Mononuclear cell (primary cell): ENCODE measurements around the gene EMX2. TPM values are rescaled to one million over a fixed set of nuclear protein-coding genes. Genes with fewer than 3 reads are reported as not detected.

Experiments
- H3K27me3 ChIP-seq: 2 replicates; pipeline ENCODE4 v1.6.0; 2011; ENCODE audit warnings: low read length, control low read depth; ENCODE audit not compliant: insufficient read depth
- H3K4me1 ChIP-seq: 2 replicates; pipeline ENCODE4 v1.5.1; 2011; ENCODE audit warnings: mild to moderate bottlenecking, low read length, control low read depth; ENCODE audit not compliant: insufficient read depth
- H3K4me3 ChIP-seq: 2 replicates; pipeline ENCODE4 v1.5.1; 2011; ENCODE audit warnings: mild to moderate bottlenecking, low read length, moderate library complexity
- H3K9me3 ChIP-seq: 2 replicates; pipeline ENCODE4 v1.5.1; 2011; ENCODE audit warnings: low read depth, mild to moderate bottlenecking, control low read depth, low read length
- total RNA-seq: library from RNA; depleted of rRNA; stranded (reverse); fragments of >200 nt; gene quantifications from one replicate; pipeline ENCODE4 v1.2.3, GENCODE V29; 2012

EMX2 gene
- total RNA-seq, 1 donor, result 0.10 TPM

- H3K4me3 ChIP-seq, result no peak overlapping the region
- H3K9me3 ChIP-seq, result no peaks in the 10 kb centered on the region
- peaks cover 93% of the 10 kb centered on the region for H3K27me3 ChIP-seq
- H3K4me1 ChIP-seq, result peaks cover 6% of the 10 kb centered on the region
Observed at GRCh38 chr10:117546581-117547015, 4.1 kb downstream of the EMX2 start.

- Histone ChIP-seq H3K27me3 (peaks cover 93% of the 10 kb centered on the region), H3K9me3 (no peaks in the 10 kb centered on the region), H3K4me1 (peaks cover 6% of the 10 kb centered on the region)
Observed at GRCh38 chr10:117547016-117547715, 4.6 kb downstream of the EMX2 start.

DNA sequence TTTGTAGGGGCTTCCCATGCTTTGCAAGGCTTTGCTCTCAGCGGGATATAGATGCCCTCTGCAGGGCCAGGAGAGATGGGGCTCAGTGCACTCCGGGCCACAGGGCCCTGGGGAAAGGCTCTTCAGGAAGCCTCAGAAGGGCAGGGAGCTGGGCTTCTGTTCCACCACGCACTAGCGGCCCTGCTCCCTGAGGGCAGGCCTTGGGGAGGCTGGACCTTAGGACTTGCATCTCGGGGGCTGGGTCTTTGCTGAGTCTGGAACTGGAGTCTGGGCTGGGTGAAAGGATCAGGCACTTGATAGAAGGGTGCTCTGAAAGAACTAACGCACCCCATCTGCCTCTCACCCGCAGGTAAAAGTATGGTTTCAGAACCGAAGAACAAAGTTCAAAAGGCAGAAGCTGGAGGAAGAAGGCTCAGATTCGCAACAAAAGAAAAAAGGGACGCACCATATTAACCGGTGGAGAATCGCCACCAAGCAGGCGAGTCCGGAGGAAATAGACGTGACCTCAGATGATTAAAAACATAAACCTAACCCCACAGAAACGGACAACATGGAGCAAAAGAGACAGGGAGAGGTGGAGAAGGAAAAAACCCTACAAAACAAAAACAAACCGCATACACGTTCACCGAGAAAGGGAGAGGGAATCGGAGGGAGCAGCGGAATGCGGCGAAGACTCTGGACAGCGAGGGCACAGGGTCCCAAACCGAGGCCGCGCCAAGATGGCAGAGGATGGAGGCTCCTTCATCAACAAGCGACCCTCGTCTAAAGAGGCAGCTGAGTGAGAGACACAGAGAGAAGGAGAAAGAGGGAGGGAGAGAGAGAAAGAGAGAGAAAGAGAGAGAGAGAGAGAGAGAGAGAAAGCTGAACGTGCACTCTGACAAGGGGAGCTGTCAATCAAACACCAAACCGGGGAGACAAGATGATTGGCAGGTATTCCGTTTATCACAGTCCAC is 5.4 kb downstream of the EMX2 start:
- no peaks in the 10 kb centered on the region for H3K9me3 ChIP-seq
- H3K4me3 ChIP-seq, result no peak overlapping the region
- H3K27me3 ChIP-seq, result peaks cover 95% of the 10 kb centered on the region
- peaks cover 6% of the 10 kb centered on the region for H3K4me1 ChIP-seq

More at GRCh38 chr10:117547016-117547715, 4.6 kb downstream of the EMX2 start:
- H3K4me3 ChIP-seq, result no peak overlapping the region

DNA sequence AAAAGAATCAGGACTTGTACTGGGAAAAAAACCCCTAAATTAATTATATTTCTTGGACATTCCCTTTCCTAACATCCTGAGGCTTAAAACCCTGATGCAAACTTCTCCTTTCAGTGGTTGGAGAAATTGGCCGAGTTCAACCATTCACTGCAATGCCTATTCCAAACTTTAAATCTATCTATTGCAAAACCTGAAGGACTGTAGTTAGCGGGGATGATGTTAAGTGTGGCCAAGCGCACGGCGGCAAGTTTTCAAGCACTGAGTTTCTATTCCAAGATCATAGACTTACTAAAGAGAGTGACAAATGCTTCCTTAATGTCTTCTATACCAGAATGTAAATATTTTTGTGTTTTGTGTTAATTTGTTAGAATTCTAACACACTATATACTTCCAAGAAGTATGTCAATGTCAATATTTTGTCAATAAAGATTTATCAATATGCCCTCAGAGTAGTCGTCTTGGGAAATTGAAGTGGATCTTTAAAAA is 6.6 kb downstream of the EMX2 start:
- peaks cover 98% of the 10 kb centered on the region for H3K27me3 ChIP-seq
- H3K4me3 ChIP-seq, result no peak overlapping the region
- H3K4me1 ChIP-seq, result peaks cover under 1% of the 10 kb centered on the region
- H3K9me3 ChIP-seq, result no peaks in the 10 kb centered on the region

GRCh38 chr10:117550076-117550475 is 7.5 kb downstream of the EMX2 start:
- Histone ChIP-seq H3K4me3 (no peak overlapping the region), H3K27me3 (peaks cover 98% of the 10 kb centered on the region), H3K9me3 (no peaks in the 10 kb centered on the region), H3K4me1 (no peaks in the 10 kb centered on the region)

DNA sequence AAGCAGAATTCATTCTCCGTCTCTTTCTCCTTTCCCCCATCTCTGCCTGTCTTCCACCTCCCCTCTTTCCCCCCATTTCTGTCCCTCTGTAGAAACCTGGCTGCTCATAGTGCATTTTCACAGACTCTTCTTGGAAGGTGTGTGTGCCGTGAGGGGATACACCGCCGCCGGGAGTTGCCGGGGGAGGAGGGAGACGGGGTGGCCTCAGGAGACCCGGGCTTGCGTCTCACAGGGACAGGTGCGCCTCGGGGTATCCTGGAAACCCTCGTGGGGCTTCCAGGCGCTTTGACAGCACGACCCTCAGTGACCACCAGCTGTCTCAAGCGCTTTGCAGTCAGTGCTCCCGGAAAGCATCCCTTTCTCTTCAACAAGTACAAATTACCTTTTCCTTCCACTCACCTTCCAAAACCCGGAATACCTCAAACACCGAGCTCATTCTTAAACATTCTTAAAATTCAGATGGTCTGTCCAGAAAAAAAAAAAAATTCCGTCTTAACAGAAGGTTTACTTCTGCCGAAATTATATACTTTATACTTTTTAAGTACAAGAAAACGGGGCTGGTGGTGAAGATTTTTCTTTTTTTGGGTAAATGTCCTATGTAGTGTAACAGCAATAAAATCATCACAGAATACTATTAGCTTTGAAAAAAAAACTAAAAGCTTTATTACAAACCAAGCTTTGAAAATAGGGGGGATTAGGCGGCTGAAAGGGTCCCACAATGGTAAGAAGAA is 8.2 kb downstream of the EMX2 start:
- no peaks in the 10 kb centered on the region for H3K9me3 ChIP-seq
- H3K27me3 ChIP-seq, result peaks cover 95% of the 10 kb centered on the region
- H3K4me3 ChIP-seq, result no peak overlapping the region

DNA sequence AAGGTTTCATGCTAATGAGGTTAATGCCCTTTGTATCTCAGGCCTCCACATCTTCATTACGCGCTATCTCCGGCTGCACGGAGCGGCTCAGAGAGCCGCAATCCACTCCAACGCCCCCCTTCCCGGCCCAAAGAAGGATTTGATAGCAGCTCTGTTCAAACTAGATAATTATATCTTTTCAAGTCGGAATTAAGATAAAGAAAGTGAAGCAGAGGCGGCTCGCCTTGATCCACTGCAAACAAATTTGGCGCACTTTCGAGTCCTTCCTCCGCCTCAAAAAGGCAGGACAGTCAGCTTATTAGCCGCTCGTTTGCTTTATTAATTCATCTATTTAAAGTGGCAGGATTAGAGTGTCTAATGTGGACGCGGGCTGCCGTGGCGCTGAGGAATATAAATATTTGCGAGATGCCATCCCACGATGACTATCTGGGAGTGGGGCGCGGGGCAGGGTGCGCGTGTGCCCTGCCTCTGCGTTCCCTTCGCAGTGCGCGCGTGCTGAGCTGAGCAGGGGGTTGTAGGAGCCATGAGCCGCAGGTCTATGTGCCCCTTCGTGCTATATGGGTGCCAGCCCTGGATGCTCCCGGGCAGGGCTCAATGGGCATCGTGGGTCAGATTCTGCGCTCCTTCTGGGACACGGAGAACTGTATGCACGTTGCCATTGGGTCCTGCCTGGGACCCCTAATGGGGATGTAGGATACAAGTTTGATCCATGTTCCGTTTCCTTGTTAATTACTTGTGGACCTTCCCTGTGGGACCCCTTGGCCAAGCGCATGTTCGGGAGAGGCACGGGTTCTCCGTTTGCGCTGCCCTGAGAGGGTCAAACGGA is 9.0 kb downstream of the EMX2 start:
- no peak overlapping the region for H3K4me3 ChIP-seq
- no peaks in the 10 kb centered on the region for H3K9me3 ChIP-seq
- peaks cover 90% of the 10 kb centered on the region for H3K27me3 ChIP-seq
- no peaks in the 10 kb centered on the region for H3K4me1 ChIP-seq

More for the DNA sequence above, 8.2 kb downstream of the EMX2 start:
- no peaks in the 10 kb centered on the region for H3K4me1 ChIP-seq

DNA sequence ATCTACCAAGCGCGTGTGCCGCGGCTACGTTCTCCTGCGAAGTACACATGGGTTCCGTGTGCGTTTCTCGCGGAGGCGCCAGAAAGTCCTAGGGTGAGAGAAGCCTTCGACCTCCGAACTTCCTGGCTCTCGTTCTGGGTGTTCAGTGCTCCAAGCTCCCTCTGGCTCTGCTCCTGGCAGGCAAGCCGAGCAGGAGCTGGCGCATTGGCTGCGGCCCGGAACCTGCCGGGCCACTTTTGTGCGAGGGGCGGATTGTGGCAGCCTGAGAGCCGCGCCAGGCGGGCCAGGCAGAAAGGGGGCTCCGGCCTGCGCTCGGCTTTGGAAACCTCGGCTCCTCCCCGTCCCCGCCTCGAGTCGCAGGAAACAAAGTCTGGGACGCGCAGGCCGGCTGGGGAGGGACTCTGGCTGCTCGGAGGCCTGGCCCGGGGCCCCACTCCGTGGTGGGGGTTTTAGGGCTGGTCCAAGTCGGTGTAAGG is 9.6 kb downstream of the EMX2 start:
- H3K9me3 ChIP-seq, result no peaks in the 10 kb centered on the region
- peaks cover 83% of the 10 kb centered on the region for H3K27me3 ChIP-seq
- no peaks in the 10 kb centered on the region for H3K4me1 ChIP-seq
- H3K4me3 ChIP-seq, result no peak overlapping the region

- Histone ChIP-seq H3K9me3 (no peaks in the 10 kb centered on the region), H3K4me1 (no peaks in the 10 kb centered on the region), H3K4me3 (no peak overlapping the region), H3K27me3 (peaks cover 78% of the 10 kb centered on the region)
Observed at GRCh38 chr10:117552701-117553141, 10.2 kb downstream of the EMX2 start.

DNA sequence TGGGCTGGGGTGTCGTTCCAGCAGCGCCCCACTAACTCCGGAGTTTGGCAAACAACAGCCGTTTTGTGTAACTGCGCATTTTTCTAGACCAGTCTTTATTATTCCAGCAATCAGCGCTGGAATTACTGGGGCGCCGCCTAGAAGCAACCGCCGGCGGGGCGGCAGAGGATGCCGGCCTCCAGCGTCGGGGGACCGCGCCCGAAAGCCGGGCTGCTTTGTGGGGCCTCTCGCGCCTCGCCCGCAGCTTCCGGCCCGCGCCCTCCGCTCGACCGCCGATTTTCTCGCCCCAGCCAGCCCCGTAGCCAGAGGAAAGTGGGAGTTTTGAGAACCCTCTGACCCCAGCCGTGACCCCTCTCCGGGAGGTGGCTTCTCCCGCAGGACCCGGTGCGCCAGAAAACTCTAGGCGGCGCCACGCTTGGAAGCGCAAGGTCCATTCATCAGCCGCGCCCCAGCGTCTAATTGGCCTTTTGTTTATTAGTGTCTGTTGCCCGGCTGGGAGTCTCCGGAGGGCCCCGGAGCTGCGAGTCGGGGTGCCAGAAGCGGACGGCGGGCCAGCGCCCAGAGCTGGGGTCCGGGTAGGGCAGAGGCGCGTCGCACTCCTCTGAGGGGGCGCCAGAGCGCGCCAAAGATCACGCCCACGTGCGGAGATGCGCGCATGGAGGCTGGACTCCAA is 10.7 kb downstream of the EMX2 start:
- no peaks in the 10 kb centered on the region for H3K9me3 ChIP-seq
- H3K4me3 ChIP-seq, result no peak overlapping the region
- no peaks in the 10 kb centered on the region for H3K4me1 ChIP-seq
- peaks cover 75% of the 10 kb centered on the region for H3K27me3 ChIP-seq

DNA sequence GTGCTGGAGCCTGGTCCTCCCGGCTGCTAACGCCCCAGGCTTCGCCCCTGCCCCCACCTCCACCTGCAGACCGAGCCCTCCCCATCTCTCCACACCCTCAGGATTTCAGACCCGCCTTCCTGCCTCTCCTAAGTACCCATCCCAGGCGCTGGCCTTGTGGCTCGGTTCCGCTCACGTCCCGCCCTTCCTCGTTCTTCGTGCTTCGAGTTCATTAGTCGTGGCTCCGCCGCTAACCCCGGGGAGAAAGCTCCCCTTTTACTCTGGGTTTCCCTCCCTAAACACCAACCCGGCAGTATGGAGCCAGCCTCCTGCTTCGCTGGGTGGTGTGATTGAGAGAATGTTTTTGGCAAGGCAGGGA is 11.2 kb downstream of the EMX2 start:
- H3K4me3 ChIP-seq, result no peak overlapping the region
- H3K9me3 ChIP-seq, result no peaks in the 10 kb centered on the region
- H3K27me3 ChIP-seq, result peaks cover 70% of the 10 kb centered on the region
- H3K4me1 ChIP-seq, result no peaks in the 10 kb centered on the region

DNA sequence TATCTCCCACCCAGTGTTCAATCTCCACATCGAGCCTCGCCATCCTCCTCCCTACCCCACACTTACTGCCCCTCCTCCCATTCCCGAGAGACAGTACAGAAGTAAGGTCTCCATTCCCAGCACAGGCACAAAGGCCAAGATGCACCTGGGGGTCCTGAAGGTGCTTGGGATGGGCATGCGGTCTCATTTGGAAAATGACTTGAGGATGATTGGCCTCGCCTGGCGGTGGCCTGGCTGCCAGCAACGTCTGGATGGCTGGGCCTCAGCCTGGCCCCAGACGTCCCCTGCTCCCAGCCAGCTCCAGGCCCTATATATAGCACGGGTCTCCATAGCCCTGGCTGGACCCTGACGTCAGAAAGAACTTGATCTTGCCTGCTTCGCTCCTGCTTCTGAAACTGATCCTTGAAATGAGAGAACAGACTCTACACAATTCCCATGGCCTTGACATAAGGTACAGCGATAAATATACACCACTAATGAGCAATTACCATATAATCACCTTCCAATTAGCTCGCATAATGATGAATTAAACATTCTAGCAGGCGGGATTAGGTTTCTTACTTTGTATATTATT is 11.8 kb downstream of the EMX2 start:
- peaks cover 66% of the 10 kb centered on the region for H3K27me3 ChIP-seq
- no peaks in the 10 kb centered on the region for H3K4me1 ChIP-seq
- H3K9me3 ChIP-seq, result no peaks in the 10 kb centered on the region
- no peak overlapping the region for H3K4me3 ChIP-seq

- Histone ChIP-seq H3K4me1 (no peaks in the 10 kb centered on the region), H3K9me3 (no peaks in the 10 kb centered on the region), H3K4me3 (no peak overlapping the region), H3K27me3 (peaks cover 59% of the 10 kb centered on the region)
Observed at GRCh38 chr10:117555017-117555416, 12.5 kb downstream of the EMX2 start.
